Left kidney (tissue), 2 donors: ENCODE results near the gene BHLHE23. TPM values are rescaled to one million over a fixed set of nuclear protein-coding genes. Genes with fewer than 3 reads are reported as not detected.
"Not testable (repeated sequence)": the region's sequence is repeated elsewhere in the genome, so short reads cannot be mapped to it uniquely, and the experiment has no call there.

Source experiments
- DNase-seq: peaks from one replicate; pipeline ENCODE4 v3.0.0-alpha.2; 2013
- polyA plus RNA-seq: library from polyadenylated mRNA; unstranded; fragments of 120-200 nt; gene quantifications from one replicate; pipeline ENCODE4 v1.2.1, GENCODE V29; 2013; ENCODE audit not compliant: insufficient read length

Gene BHLHE23
- polyA plus RNA-seq, 1 donor: not detected

DNA sequence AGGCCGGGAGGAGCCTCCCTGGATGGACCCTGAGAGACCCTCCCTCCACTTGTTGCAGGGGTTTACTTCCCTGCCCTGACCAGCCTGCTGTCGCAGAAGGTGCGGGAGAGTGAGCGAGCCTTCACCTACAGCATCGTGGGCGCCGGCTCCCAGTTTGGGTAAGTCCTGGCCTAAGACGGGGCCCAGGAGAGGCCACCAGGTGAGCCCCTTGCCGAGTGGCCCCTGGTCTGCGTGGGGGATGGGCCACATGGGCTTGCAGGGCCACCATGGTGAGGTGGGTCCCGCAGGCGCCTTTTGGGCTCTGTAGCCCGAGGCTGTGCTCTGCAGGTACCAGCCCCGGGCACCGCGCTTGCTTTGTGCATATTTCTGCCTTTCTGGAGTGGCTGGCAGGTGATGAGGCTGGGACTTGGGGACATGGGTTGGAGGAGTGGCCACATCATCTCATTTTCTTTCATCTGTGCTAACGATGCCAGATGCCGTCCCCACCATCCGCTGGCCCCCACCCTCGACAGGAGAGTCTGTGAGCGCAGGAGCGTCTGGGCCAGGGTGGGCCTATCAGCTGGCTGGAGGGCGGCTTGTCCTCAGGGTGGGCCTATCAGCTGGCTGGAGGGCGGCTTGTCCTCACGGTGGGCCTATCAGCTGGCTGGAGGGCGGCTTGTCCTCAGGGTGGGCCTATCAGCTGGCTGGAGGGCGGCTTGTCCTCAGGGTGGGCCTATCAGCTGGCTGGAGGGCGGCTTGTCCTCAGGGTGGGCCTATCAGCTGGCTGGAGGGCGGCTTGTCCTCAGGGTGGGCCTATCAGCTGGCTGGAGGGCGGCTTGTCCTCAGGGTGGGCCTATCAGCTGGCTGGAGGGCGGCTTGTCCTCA lies 46.1 kb downstream of the BHLHE23 start:
- not testable (repeated sequence) for DNase-seq

DNA sequence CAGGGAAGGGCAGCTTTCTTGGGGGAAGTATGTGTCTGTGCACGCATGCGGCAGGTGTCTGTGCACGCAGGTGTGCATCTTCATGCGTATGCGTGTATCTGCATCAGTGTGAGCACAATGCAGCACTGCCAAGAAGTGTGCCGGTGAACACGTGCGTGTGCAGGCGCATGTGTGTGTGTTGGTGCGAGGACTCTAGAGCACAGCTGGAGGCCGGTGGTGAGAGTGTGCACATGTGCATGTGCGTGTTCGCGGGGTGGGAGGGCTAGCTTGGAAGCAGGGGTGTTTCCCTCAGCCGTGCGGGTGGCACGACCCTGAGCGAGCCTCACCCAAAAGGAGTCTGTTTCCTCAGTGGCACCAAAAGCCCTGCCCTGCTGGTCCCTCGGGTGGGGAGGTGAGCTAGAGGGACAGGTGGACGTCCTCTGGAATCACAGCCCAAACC lies 46.7 kb downstream of the BHLHE23 start:
- no peak for DNase-seq

DNA sequence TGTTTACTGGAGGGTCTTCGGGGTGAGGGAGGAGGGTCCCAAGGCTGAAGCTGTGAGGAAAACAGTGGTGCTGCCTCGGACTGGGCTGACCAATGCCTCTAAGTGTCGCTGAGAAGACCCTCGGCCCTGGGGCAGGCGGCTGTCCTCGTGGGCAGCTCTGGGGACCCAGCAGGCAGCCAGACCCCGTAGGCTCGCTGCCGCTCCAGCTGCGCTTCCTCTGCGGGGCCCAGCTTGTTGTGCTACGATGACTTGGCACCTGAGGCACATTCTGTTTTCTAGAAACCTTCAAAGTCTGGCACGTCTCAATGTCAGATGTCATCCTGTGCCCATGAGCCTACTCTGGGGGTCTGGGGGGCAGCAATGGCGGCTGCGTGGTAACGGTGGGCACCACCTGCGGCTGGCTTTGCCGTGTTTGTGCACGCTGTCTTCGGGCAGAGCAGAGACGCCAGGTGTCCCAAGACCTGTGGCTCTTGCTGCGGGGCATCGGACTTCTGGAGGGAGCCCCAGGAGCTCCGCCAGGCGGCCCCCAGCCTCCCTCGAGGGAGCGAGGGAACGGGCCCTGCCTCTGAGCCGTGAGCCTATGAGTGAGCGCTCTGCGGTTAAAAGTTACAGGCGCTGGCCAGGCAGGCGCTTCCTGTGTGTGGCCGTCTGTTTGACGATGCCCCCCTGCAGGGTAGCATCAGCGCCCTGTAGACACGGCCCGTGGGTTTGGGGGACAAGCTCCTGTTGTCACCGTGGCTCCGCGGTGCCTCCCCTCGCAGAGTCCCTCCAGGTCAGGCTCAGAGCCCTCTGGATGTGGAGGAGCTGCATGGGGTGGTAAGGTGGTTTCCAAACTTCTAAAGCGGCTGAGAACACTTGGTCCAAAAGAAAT lies 47.4 kb downstream of the BHLHE23 start:
- DNase-seq: no peak

DNA sequence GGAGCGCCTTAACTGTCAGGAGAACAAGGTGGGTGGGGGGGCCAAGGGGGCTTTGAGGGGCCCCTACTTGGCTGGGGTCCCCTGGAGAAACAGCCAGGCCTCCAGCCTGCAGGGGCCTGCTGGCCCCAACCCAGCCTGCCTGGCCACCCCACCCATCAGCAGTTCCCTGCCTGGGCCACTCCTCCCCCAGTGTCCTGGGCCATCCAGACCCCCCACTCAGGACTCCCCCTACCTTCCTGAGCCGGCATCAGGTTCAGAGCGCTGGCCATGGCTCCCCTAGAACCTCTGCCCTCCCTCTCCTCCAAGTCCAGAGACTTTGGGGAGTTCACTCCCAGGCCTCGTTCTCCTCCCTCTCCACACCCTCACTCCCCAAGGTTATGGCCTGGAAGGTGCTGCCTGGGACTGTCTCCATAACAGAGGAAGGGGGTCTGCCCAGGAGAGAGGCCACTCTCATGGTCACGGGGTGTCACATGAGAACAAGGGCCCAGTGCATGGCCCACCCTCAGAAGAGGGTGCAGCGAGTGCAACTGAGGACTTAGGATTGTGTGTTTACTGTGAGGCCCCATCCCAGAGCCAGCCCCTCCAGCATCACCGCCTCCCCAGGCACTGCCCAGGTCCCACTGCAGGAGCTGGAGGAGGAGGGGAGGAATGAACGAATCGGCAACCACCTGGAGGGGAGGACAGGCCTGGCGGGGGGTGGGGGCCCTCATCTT lies 48.2 kb downstream of the BHLHE23 start:
- DNase-seq: no peak

DNA sequence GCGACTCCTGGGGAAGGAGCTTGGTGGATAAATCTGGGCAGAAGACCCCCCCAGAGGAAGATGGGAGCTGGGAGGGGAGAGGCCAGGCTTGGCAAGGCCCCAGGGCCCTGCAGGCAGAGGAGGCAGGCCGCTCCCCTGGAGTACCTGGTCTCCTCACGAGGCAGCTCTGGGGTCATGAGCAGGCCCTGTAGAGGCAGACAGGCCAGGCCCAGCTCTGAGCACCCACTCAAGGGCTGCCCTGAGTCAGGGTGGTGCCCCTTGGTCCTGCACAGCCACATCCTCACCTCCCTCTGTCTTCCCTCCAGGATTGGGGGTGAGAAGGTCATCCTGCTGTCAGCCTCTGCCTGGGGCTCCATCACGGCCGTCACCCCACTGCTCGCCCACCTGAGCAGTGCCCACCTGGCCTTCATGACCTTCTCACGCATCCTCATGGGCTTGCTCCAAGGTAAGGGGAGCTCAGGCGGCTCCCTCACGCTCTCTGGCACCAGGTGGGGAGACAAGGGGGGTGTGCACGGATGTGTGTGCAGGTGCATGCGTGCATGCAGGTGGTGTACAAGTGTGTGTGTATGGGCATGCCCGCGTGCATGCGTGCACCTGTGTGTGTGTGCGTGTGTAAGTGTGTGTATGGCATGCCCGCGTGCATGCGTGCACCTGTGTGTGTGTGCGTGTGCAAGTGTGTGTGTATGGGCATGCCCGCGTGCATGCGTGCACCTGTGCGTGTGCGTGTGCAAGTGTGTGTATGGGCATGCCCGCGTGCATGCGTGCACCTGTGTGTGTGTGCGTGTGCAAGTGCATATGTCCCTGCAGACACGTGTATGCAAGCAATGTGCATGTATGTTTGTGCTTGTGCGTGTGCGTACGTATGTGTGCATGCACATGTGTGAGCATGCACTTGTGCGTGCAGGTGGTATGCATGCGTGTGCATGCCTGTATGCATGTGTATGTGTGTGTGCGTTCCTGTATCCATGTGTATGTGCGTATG lies 49.3 kb downstream of the BHLHE23 start:
- no peak for DNase-seq

- DNase-seq: no peak
Measured at GRCh38 chr20:62956387-62957135, 50.2 kb downstream of the BHLHE23 start.

Other genes with a start within 250 kb of the BHLHE23 start
- gene MRGBP, start 210.5 kb downstream of the BHLHE23 start, polyA plus RNA-seq: 14.8 TPM
- 24.6 TPM for gene OGFR, start 202.1 kb downstream of the BHLHE23 start, polyA plus RNA-seq
- gene COL9A3, start 189.9 kb downstream of the BHLHE23 start, polyA plus RNA-seq: 10.3 TPM
- 12.6 TPM for gene TCFL5, start 145.1 kb downstream of the BHLHE23 start, polyA plus RNA-seq
- gene DIDO1, start 80.5 kb downstream of the BHLHE23 start, polyA plus RNA-seq: 66.2 TPM
- gene GID8, start 68.8 kb downstream of the BHLHE23 start, polyA plus RNA-seq: 57.8 TPM
- 1.7 TPM for gene SLC17A9, start 54.3 kb downstream of the BHLHE23 start, polyA plus RNA-seq
- gene YTHDF1, start 209.2 kb upstream of the BHLHE23 start, polyA plus RNA-seq: 45.5 TPM
- gene BIRC7, start 228.9 kb upstream of the BHLHE23 start, polyA plus RNA-seq: 0.37 TPM
- gene NKAIN4, start 247.5 kb upstream of the BHLHE23 start, polyA plus RNA-seq: 20.7 TPM